ENCODE measurements around the gene CADPS. TPM values are rescaled to one million over a fixed set of nuclear protein-coding genes. Genes with fewer than 3 reads are reported as not detected.

CADPS gene
- total RNA-seq, 1 experiment from 2014 or later: not detected

DNA sequence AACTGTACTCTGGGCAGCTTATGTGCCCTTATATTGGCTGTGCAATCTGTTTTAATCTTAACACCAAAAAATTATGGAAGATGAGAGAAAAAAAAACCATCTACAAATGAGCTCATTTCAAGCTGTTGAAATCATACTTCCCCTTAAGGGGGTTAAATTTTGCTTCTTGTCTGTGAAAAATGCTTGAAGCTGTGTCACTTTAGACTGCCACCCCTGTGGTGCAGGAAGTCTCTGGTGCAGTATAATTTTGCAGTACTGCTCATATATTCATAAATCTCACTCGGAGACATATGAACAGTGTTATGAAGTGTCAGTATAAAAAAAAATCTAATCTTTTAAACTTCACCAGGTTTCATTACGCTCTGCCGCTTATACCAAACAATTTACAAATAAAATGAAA is 471.5 kb downstream of the CADPS start:
- CTCF ChIA-PET: no interaction called here
- no peak for ATAC-seq
- no TSS peak for BruUV-seq (replicated peaks)

GRCh38 chr3:62392626-62393292 is 482.5 kb downstream of the CADPS start:
- Histone ChIP-seq H3K4me1 (ENCODE audit: insufficient read depth, low read length) (no peaks in the 10 kb centered on the region), H3K79me2 (ENCODE audit: low read length) (no peaks in the 10 kb centered on the region), H3K36me3 (ENCODE audit: low read depth, low read length) (no peaks in the 10 kb centered on the region), H3K4me2 (ENCODE audit: low read length) (no peak overlapping the region), H3K27ac (ENCODE audit: low read length) (no peak overlapping the region), H3K4me3 (ENCODE audit: low read length) (no peak overlapping the region), H4K20me1 (ENCODE audit: low read length) (no peaks in the 10 kb centered on the region), H3F3A (ENCODE audit: low read length, unreplicated experiment) (no peaks in the 10 kb centered on the region), H3K9me3 (ENCODE audit: low read length) (no peaks in the 10 kb centered on the region), H3K27me3 (ENCODE audit: low read length) (0 out of 2 replicates have a peak, but pooled peaks cover 6% of the 10 kb centered on the region), H2AFZ (ENCODE audit: low read length) (no peak overlapping the region), H3K9me2 (replicated peaks; ENCODE audit: low read length) (no peaks in the 10 kb centered on the region), H3K9ac (ENCODE audit: low read length) (no peak overlapping the region)
- no TSS peak for BruUV-seq (replicated peaks)
- intact Hi-C loops (cut with micrococcal nuclease): no loop called here
- CTCF ChIA-PET: no interaction called here
- POLR2A ChIA-PET (ENCODE audit: unreplicated experiment): no interaction called here
- DNase-seq (no peak), ATAC-seq (no peak)
- TF ChIP-seq, protein P1, sequence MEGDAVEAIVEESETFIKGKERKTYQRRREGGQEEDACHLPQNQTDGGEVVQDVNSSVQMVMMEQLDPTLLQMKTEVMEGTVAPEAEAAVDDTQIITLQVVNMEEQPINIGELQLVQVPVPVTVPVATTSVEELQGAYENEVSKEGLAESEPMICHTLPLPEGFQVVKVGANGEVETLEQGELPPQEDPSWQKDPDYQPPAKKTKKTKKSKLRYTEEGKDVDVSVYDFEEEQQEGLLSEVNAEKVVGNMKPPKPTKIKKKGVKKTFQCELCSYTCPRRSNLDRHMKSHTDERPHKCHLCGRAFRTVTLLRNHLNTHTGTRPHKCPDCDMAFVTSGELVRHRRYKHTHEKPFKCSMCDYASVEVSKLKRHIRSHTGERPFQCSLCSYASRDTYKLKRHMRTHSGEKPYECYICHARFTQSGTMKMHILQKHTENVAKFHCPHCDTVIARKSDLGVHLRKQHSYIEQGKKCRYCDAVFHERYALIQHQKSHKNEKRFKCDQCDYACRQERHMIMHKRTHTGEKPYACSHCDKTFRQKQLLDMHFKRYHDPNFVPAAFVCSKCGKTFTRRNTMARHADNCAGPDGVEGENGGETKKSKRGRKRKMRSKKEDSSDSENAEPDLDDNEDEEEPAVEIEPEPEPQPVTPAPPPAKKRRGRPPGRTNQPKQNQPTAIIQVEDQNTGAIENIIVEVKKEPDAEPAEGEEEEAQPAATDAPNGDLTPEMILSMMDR (conservative IDR thresholded peaks at IDR 0.05; ENCODE audit: low read depth, low read length): no peak
- TF ChIP-seq EZH2 (IDR thresholded peaks at IDR 0.05; ENCODE audit: low read length, unreplicated experiment) (no peak), EZH2phosphoT487 (IDR thresholded peaks at IDR 0.05; ENCODE audit: borderline replicate concordance, low read length) (no peak)

More for the DNA sequence above, 471.5 kb downstream of the CADPS start:
- Histone ChIP-seq H3K9me3 (ENCODE audit: low read length) (no peaks in the 10 kb centered on the region), H3K27me3 (ENCODE audit: low read length) (peaks cover 14% of the 10 kb centered on the region), H3K9ac (ENCODE audit: low read length) (no peak overlapping the region), H2AFZ (ENCODE audit: low read length) (no peak overlapping the region), H3K36me3 (ENCODE audit: low read depth, low read length) (no peaks in the 10 kb centered on the region), H4K20me1 (ENCODE audit: low read length) (no peaks in the 10 kb centered on the region), H3F3A (ENCODE audit: low read length, unreplicated experiment) (no peaks in the 10 kb centered on the region), H3K27ac (ENCODE audit: low read length) (no peak overlapping the region), H3K4me3 (ENCODE audit: low read length) (no peak overlapping the region), H3K4me1 (ENCODE audit: insufficient read depth, low read length) (no peaks in the 10 kb centered on the region), H3K4me2 (ENCODE audit: low read length) (no peak overlapping the region), H3K9me2 (replicated peaks; ENCODE audit: low read length) (no peaks in the 10 kb centered on the region), H3K79me2 (ENCODE audit: low read length) (no peaks in the 10 kb centered on the region)
- no peak for DNase-seq
- TF ChIP-seq EZH2 (IDR thresholded peaks at IDR 0.05; ENCODE audit: low read length, unreplicated experiment) (no peak), EZH2phosphoT487 (IDR thresholded peaks at IDR 0.05; ENCODE audit: borderline replicate concordance, low read length) (no peak)
- intact Hi-C loops (cut with micrococcal nuclease): no loop called here
- POLR2A ChIA-PET (ENCODE audit: unreplicated experiment): no interaction called here

GRCh38 chr3:62387251-62387650 is 488.0 kb downstream of the CADPS start:
- H3K9me2 ChIP-seq (replicated peaks; ENCODE audit: low read length): no peaks in the 10 kb centered on the region
- ChIA-PET CTCF (no interaction called here), POLR2A (ENCODE audit: unreplicated experiment) (no interaction called here)
- ATAC-seq (no peak), DNase-seq (no peak)
- H2AFZ ChIP-seq (ENCODE audit: low read length): no peak overlapping the region
- H3K4me3 ChIP-seq (ENCODE audit: low read length): no peak overlapping the region
- no peak overlapping the region for H3K4me2 ChIP-seq (ENCODE audit: low read length)
- no peak overlapping the region for H3K9ac ChIP-seq (ENCODE audit: low read length)
- 0 out of 2 replicates have a peak, but pooled peaks cover 11% of the 10 kb centered on the region for H3K27me3 ChIP-seq (ENCODE audit: low read length)
- intact Hi-C loops (cut with micrococcal nuclease): no loop called here
- no peaks in the 10 kb centered on the region for H3K4me1 ChIP-seq (ENCODE audit: insufficient read depth, low read length)
- no TSS peak for BruUV-seq (replicated peaks)
- TF ChIP-seq, protein P1 (conservative IDR thresholded peaks at IDR 0.05; ENCODE audit: low read depth, low read length): no peak
- no peak for TF ChIP-seq EZH2 (IDR thresholded peaks at IDR 0.05; ENCODE audit: low read length, unreplicated experiment)
- TF ChIP-seq EZH2phosphoT487 (IDR thresholded peaks at IDR 0.05; ENCODE audit: borderline replicate concordance, low read length): no peak
- H4K20me1 ChIP-seq (ENCODE audit: low read length): no peaks in the 10 kb centered on the region
- no peaks in the 10 kb centered on the region for H3K79me2 ChIP-seq (ENCODE audit: low read length)
- no peaks in the 10 kb centered on the region for H3K36me3 ChIP-seq (ENCODE audit: low read depth, low read length)
- no peaks in the 10 kb centered on the region for H3F3A ChIP-seq (ENCODE audit: low read length, unreplicated experiment)
- H3K27ac ChIP-seq (ENCODE audit: low read length): no peak overlapping the region
- no peaks in the 10 kb centered on the region for H3K9me3 ChIP-seq (ENCODE audit: low read length)
